Activated CD8-positive, alpha-beta memory T cell treated with anti-CD3 and anti-CD28 coated beads, Interleukin-2, amount 50 U/mL, for 24 hours (primary cell): ENCODE results near the gene MLPH.
A peak's percentile ranks its signal among the peaks of the same experiment; 100 is the strongest.

Source experiments
- DNase-seq: peaks from one replicate; pipeline ENCODE4 v3.0.0-alpha.2; 2020; ENCODE audit errors: extremely low read depth

Gene MLPH

DNA sequence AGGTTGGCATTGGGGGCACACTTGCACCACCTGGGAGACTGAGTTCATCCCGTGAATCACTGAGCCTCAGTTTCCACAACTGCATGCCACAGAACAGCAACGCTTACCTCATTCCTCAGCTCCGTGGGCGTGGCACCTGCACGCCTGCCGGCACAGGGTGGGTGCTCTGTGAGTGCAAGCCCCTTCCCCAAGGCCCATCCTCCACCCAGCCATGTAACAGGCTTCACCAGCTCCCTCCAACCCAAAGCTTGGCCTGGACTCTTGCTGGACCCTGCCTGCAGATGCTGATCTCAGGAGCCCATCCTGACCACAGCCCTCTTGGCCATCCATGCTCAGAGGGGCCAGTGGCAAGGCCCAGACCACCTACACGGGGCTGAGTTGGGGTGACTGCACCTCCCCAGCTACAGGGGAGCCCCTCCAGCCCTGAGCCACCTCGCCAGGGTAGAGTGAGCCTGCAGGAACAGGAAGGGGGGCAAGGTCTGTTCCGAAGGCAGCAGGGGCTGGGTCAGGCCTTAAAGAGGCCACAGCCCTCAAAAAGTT lies 81.1 kb downstream of the MLPH start:
- no peak for DNase-seq

DNA sequence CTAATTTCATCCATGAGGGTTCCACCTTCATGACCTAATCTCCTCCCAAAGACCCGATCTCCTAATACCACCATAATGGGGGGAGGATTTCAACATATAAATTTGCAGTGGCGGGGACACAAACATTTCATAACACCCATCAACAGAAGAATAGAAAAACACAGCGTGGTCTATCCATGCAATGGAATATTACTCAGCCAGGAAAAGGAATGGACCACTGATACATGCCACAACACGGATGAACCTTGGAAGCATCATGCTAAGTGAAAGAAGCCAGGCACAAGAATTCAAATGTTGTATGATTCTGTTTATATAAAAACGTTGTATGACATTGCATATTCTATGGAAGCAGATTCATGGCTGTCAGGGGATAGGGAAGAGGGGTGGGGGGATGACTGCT lies 82.0 kb downstream of the MLPH start:
- DNase-seq = no peak

DNA sequence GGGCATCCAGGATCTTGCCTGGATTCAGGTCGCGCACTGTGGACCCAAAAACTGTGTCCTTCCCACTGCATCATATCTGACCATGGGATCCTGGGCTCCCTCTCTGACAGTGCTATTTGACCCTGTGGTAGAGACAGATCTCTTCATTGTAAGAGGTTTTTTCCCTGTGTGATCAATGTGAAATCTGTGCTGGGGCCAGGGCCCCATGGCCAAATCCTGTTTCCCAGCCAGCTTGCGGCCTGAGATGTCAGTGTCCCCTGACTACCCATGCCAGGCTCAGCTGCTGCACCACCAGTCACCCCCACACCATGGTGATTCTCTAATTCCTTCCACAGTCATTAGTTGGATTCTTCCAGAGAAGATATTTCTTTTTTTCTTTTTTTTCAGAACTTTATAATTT lies 82.8 kb downstream of the MLPH start:
- no peak for DNase-seq

DNA sequence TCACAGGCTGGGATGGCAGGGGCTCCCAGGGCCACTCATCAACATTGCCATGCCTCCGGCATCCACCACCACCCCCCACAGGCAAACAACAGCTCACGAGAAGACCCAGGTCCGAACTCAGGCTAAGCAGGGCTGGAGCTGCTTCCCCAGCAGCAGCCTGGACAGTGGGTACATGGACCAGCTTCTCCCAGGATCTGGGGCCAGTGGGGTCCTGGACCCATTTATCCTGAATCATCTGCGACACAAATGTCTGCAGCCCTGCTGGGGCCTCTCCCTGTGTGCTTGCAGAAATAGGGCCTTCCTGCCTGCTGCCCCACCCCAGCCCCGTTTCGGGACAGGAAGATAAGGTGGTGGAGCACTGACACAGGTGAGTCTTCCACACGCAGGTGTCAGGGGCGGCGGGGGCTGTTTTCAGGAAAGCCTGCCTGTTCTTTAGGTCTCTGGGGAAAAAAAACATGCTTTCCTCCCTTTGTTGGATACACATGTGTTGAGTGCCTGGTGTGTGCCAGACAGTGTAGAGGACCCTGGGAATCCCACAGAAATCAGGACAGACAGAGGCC lies 83.8 kb downstream of the MLPH start:
- no peak for DNase-seq

DNA sequence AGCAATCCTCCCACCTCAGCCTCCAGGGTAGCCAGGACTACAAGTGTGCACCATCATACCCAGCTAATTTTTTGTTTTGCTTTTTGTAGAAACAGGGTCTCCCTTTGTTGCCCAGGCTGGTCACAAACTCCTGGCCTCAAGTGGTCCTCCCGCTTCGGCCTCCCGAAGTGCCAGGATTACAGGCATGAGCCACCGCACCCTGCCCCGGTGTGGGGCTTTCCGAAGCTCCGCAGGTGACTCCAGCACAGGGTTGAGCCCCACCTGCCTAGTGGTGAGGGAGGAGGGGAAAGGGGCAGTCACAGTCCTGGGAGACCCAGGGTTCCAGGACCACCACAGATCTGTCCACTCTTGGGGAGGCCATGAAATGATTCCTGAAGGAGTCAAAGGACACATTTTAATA lies 84.5 kb downstream of the MLPH start:
- no peak for DNase-seq

DNA sequence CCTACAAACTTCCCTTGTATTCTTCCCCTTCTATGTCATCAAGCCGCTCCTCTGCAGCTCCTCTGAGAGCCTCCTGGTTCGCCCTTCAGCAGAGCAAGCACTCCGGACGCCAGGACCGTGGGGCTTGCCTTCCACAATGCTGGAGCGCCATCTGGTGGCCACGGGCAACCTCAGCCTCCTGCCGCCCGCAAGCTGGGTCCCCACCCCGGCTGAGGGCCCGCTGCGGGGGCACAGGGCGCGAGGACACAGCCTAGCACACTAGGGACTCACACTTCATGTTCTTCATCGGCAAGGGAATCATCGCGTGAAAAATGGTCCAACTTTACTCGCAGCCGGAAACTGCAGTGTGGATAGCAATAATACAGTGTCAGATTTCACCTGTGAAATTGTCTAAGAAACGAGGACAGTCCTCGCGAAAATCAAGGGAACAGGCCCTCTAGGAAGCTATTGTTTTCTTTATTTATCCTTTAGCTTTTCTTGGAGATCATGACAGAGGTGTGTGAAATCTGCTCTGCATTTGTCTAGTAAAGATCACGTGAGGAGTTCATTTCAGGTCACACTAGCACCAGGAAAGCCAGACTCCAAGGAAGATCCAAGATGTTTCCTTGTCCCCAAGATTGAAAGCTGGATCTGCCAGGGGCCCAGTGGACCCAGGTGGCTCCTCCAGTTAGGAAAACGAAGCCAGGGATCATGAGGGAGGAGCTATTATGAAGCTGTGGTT lies 85.1 kb downstream of the MLPH start:
- DNase-seq = peak; percentile 68

DNA sequence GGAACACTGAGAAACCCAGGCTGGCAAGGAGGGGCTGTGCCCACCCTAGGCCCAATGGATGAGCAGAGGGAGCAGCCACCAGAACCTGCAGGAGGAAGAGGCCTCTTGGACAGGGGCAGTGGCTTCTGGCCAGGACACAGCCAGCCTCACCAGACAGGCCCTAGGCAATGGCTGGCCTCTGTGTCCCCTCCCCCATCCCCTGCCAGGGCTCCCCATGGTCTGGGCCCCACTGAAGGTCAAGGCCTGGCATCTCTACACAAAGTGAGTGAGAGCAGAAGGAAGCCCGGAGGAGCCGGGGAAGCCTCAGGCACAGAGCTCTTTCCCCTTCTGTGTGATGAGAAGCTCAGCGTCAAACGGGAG lies 85.7 kb downstream of the MLPH start:
- no peak for DNase-seq

DNA sequence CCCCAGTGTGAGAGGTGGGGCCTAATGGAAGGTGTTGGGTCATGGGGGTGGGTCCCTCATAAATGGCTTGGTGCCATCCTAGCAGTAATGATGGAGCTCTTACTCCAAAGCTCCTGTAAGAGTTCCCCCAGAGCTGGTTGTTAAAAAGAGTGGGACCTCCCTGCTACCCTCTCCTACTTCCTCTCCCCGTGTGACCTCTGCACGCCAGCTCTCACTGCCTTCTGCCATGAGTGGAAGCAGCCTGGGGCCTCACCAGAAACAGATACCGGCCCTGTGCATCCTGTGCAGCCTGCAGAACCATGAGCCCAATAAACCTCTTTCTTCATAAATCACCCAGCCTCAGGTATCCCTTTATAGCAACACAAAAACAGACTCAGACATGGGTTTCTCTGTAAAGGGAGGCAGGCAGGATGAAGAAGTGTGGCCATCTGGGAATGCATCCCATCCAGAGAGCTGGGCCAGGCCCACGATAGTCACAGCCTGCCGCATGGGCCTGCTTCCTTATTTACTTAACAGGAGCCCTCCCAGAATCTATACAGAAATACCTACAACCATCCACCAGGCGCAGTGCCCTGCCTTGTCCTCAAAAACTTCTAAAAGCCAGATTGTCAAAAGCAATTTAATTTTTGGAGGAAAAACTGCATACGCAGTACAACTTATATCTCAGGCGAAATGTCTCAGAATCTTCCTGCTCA lies 86.8 kb downstream of the MLPH start:
- no peak for DNase-seq

DNA sequence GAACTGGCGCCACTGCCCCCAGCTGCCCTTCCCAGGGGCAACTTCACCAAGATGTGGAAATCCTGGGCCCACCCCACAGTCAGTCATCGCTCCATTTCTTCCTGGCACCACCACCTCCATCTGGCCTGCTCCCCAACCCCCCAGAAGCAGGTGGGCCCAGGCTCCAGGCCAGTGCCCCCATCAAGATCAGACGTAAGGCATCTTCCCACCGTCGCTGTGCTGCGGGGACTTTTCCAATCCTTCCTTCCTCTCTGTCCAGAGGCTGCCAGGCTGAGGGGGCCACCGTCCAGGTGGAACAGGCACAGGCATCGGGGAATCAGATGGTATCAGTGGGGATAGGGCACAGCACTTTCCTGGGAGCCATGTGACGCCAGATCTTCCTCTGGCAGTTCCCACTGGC lies 87.4 kb downstream of the MLPH start:
- DNase-seq = no peak

DNA sequence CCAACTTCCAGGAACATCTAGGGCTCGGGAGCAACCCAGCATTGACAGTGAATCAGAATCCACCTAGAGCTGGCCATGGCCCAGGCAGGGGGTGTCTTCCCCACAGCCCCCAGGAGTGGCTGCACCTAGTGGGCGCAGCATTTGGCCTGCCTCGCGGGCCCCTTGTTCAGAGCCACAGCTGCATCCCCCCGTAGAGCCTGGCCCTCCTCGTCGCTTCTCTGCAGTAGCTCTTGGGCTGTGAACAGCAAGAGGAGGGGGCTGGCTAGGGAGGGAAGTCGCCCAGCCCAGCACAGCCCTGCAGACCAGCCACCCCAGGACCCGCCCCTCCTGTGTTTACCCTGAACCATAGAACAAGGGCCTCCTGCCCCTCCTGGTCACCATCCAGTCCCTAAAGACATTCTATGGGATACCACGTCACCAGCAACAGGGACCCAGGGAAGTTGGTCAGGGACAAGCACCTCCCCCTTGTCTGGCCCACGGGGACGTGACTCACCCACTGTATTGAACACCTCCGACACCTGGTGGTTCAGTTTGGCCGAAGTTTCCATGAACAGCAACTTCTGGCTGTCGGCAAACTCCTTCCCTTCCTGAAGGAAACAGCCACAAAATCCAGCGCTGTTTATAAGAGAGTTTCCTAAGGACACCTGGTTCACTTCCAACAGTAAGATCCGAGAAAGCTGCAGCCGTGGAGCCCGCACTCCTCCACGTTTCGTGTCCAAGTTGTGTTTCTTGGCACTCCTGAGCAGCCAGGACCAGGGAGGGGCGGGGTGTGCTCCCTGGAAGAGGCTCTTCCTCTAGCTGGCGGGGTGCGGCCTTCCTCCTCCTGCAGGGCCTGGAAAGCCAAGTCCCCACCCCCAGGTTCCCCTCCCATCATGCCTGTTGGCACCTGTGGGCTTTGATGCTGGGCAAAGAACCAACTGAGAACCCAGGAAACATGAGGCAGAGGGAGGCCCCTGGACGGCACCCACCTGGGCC lies 88.1 kb downstream of the MLPH start:
- DNase-seq = no peak

DNA sequence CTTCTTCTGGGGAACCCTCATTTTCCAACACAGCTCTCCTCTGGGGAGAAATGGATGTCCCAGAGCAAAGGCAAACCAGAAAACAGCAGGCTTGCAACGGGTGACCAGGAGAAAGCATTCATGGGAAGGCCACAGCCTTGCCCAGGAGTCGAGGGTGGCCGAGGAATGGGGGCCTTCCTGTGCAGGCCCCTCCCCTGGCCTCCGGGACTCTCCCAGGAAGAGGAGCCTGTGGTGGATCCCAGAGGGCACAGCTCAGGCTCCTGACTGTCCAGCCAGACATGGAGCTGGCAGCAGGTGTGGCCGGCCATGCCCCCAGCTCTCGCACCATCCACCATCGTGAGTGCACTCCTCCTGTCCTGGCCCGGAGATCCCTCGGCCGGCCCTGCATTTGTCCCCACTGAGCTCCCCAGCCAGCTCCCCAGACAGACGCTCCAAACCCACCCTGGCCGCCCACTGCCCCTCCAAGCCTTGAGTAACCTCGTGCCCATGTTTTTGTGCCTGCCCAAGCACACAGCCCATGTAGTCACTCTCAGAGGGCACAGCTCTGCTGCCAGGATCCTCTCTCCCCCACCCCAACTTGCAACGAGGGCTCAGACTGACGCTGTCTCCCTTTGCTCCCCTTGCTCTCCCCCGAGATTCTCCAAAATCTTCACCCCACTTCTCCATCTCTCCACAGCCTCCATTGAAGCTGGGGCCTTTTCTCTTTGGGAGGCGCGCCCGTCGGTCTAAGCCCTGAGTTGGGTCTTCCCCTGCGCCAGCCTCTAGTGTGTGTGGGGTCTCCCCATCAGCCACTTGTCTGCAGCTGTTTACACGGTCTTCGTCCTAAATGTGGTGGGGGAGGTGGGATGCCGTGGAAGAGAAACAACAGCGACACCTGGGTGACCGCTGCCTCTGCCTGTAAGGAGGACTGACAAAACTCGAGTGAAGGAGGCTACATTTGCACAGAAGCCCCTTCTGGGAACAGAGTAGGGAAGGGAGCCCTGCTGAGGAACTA lies 89.1 kb downstream of the MLPH start:
- DNase-seq = no peak

DNA sequence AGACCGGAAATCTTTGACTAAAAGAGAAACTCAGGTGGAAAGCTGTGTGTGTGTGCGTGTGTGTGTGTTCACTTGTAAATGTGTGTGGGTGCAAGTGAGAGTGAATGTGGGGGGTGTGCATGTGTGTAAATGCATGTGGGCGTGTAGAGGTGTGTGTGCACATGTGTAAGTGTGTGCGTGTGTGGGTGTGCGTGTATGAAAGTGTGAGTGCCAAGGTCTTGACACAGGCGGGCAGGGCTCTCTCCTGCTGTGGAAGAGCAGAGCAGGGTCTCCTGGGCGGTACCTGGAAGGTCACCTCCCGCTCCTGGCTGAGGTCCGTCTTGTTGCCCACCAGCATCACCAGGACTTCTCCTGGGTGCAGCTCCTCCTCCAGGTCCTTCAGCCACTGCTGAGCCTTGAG lies 89.9 kb downstream of the MLPH start:
- DNase-seq = no peak

DNA sequence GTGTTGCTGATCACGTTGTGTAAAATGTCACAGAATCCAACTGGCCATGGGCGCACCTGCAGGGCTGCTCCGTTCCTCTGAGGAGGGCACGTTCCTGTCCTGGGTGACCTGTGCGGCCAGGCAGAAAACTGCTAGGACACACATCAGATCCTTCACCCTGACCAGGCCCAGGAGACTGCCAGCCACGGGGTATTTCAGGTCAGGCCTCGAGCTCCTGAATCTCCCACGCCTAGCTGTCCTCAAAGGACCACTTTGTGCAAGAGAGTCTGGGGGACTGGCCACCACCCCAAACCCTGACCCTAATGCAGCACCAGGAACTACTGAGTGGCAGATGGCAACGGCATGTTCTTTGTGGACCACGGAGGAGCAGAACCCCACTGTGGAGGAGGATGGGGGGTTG lies 90.4 kb downstream of the MLPH start:
- DNase-seq = no peak

DNA sequence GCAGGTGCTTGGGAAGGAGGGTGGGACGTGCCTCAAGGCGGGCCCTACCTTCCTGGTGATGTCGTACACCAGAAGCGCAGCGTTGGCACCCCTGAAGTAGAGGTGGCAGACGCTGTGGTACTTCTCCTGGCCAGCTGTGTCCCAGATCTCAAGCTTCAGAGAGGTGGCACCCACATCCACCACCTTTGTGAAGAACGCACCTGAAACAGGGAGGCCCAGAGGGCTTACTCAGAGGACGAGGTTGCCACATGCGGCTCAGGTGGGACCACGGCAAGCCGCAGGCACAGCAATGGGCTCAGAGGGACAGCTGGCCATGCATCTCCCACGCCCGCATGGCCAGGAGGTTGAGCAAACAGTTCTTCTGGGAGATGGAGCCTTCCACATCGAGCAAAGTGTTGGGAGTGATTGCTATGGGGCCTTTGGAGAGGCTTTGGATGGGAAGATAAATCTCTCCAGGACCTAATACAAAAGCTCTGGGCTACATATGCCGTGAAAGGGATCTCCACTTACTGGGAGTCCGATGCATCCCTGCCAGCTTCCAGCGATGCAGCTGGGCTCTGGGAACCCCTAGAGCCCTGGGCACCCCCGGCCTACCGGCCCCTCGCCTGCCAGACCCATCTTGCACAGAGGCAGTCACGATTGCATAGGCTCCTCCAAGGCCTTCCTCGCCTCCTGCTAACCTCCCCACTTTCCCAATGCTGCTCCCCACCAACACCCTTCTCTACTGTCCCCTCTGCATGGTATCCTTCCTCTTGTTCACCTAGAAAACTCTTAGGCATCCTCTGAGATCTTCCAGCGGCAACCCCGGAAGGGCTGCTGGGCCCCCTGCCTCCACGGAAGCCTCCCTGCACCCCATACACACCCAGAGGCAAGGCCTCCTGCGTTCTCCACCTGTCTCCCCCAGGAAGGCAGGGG lies 91.2 kb downstream of the MLPH start:
- no peak for DNase-seq

DNA sequence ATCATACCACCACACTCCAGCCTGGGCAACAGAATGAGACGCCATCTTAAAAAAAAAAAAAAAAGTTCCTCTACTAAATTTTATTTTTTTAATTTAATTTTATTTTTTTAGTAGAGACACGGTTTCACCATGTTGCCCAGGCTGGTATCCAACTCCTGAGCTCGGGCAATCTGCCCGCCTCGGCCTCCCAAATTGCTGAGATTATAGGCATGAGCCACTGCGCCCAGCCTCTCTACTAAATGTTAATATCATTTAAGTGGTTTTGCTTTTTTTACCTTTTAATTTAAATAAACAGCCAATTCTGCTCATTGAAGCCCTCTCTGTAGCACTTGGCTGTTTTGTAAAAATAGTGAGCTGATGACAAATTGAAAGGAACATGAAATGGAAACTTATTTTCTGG lies 94.3 kb downstream of the MLPH start:
- no peak for DNase-seq

DNA sequence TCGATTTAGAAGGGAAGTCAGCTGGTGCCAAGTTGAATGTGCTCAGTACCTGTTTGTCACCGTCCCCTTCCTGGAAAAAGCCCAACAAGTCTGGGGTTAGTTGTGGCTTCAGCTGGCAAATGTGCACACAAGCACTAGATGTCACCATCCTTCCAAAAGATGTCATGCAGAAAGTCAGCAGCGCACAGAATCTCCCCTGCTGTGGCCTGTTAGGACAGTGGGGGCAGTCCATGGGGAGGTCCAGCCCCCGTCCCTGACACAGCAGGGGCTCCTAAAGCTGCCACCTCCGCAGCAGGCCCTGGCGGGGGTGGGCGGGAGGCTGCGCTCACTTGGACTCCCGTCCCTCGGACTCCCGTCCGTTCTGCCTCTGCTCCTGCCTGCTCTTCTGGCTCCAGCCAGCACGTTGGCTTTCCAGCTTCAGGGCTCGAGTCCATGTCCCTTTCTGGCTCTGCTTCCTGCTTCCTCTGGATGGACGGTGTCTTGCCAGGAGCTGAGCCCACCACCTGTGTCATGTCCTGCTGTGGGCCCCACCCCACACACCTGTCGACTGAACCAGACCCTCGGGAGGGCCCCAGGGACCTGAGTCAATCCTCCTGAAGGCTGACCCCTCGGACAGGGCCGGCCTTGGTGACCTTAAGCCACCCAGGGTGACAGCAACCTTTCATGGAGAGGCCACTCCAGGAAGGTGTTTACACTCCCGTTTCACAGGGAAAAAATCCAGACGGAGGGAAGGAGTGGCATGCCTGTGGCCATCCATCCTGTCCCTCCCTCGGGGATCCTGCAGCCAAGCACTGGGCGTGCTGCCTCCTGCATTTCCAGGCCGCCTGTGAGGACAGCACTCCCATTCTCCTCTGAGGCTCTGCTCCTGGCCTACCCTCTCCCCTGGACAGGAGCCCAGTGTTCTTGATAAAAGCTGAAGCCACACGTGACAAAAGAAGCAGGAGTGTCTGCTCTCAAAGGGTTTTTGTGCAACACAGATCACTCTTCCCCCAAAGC lies 95.0 kb downstream of the MLPH start:
- DNase-seq = peak; percentile 20

DNA sequence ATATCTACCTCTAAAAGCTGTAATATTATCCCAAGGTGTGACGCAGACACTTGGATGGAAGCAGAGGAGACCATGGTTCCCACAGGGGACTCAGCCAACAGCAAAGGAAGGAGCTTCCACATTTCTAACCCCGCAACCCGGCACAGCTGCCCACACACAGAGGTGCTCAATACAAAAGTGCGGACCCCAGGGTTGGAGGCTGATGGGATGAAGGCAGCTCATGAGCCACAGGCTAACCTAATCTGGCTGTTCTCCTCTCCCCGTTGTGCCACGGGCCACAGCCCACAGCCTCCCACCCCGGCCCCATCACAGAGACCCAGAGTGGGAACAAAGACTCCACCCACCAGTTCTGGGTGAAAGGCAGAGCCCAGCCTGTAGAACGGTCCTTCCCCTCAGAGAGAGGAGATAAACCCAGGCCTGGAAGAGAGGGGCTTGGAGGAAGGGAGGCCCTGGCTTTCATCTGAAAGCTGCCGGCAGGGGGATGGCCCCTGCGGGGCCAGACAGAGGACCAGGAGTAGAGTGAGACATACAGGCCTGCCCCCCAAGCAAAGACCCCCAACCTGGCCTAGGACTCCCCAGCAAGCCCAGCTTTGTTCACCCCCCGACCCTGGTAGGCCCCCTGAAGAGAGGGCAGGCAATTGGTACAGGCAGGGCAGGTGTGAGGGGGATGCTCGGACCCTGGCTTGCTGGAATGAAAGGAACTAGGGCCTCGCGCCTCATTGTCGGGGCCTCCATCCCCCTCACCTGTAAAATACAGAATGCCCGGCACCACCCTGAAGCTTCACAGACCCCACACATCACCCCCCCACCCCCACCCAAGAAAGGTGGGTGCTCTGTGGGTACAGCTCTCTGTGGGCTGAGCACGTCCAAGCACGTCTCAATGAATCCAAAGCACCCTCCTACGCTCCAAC lies 96.6 kb downstream of the MLPH start:
- no peak for DNase-seq
